ENCODE data around the gene SLC44A3.

SLC44A3 gene

DNA sequence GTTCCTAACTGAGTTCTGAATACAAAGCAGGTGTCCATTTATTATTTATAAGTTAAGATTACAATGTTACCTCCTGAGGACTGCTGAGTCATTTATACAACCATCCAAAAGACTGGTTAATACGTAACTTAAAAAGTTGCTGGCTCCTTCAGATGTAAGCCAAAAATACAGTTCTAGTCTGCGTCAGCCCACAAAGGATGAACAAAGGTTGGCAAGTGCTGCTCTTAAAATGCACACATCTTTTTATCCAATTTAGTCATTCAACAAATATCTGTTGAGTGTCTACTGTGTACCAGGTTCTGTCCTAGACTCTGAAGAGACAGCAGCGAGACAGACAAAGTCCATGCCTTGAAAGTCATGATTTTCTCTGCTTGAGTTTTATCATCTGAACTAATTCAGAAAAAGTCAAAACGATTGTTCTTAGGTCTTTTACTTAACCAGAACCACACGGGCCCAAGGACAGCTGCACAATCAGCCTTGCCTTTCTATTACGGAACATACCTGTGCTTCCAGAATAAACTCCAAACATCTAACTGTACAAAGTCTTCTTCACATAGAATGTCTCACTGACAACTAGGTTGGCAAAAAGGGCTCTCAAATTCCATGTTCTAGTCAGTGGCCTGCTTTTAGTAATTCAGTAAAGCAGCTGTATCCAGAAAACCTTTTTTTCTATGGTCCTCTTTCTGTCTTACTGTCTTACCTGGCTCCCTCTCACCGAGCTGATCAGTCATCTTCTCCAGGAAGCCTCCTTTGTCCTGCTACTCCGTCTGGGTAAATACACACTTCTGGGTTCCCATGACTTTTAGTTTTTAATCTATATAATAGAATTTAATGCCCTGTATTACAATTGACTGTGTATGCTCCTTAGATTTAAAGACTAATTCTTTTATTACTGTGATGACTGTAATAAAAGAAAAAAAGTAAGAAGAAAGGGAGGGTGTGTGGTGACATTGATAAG lies 122.3 kb downstream of the SLC44A3 start:
- TF ChIP-seq CTCF (IDR thresholded peaks at IDR 0.05): no peak
